NOMO-1 treated with dmso at 0.1 percent for 144 hours (cell line): Measurements from ENCODE around the gene SYMPK.
"Not testable (repeated sequence)": the region's sequence is repeated elsewhere in the genome, so short reads cannot be mapped to it uniquely, and the experiment has no call there.

ENCODE experiments used
- DNase-seq: peaks from one replicate; lab custom pipeline; 2025; ENCODE audit not compliant: unreplicated experiment; lab: John Stamatoyannopoulos, UW

SYMPK gene

GRCh38 chr19:45870798-45871197 lies 7.9 kb upstream of the SYMPK start:
- DNase-seq: no peak

GRCh38 chr19:45867241-45867640 lies 4.3 kb upstream of the SYMPK start:
- not testable (repeated sequence) for DNase-seq

GRCh38 chr19:45866400-45867176 lies 3.6 kb upstream of the SYMPK start:
- DNase-seq: no peak

- DNase-seq: no peak
Measured at GRCh38 chr19:45865269-45865948, 2.5 kb upstream of the SYMPK start.

GRCh38 chr19:45864629-45865082 lies 1.7 kb upstream of the SYMPK start:
- DNase-seq: no peak

- no peak for DNase-seq
Measured at GRCh38 chr19:45863840-45864628, 1.1 kb upstream of the SYMPK start, which contains the start of gene FOXA3. Gene FOXA3, plus strand, starts transcription at chr19:45864326. Its CDS starts 131 bp downstream, at chr19:45864457.

GRCh38 chr19:45863335-45863839 lies 440 bp upstream of the SYMPK start:
- no peak for DNase-seq

DNA sequence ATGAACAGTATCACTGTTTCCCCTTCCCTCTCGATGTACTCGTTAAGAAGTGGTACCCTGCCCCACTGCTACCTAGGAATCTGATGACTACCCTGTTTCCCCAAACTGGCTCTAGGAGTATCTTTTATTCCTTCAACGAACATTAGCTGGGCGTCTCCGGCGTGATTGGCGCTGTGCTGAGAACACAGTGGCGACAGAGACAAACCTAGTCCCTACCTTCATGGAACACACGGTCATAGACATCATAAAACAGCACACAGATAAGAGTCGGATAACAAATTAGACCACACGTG lies 730 bp downstream of the SYMPK start:
- no peak for DNase-seq

GRCh38 chr19:45860359-45861259 lies 2.3 kb downstream of the SYMPK start:
- DNase-seq: no peak

DNA sequence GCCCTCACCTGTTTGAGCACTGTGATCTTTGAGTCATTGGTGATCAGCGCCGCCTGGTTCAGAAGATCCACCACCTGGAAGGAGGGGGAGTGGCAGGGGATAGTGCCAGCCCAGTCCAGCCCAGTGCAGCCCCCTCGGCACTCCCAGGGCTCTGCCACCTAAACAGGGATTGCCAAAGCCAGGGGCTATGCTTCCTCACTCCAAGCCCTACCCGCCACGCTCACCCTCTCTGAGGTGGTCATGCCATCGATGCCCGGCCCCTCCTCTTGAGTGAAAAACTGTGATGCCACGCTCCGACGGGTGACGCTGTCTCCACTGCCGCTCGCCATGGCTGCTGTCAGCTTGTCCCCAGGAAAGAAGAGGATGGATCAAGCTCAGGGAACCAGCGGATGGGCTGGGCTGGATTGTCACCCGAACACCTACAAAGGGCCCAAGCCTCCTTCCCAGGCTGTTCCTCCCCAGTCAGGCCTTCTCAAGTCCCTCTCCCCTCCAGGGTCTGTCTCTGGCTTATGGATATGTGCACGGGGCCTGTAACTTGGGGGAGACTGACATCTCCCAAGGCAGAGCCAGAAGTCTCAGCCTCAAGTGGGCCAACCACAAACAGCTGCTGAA lies 8.7 kb downstream of the SYMPK start:
- no peak for DNase-seq

DNA sequence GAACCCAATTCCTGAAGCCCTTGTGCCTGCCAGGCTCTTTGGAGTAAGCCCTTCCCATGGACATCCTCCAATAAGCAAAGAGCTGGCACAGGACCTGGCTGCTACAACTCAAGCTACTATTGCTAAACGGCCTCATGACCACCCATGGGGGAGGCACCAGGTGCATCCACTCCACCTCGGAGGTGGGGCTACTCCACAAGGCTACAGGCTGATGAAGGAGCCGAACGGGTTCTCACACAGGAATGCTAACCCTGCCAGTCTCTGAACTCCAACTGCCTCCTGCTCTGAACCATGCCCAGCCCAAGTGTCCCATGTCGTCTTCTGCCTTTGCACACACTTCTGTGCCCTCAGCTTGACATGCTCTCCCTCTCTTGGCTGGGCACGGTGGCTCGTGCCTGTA lies 10.0 kb downstream of the SYMPK start:
- DNase-seq: no peak

- DNase-seq: no peak
Measured at GRCh38 chr19:45852145-45852750, 10.7 kb downstream of the SYMPK start.

DNA sequence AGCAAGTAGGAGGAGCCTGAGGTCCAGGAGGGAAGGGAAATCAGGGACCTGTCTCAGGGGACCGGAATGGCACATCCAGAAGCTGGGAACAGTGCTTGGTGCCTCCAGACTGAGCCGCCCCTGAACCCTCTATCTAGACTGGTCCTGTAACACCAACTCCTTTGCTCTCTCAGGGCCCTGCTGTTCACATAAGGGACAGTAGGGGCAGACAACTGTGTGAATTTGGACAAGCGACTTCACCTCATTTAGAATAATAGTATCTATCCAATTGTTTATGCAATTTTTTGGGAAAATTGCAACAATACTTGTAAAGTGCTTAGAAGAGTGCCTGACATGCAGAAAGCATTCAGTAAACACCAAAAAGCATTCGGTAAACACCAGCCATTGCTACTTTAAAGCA lies 14.0 kb downstream of the SYMPK start:
- DNase-seq: no peak

DNA sequence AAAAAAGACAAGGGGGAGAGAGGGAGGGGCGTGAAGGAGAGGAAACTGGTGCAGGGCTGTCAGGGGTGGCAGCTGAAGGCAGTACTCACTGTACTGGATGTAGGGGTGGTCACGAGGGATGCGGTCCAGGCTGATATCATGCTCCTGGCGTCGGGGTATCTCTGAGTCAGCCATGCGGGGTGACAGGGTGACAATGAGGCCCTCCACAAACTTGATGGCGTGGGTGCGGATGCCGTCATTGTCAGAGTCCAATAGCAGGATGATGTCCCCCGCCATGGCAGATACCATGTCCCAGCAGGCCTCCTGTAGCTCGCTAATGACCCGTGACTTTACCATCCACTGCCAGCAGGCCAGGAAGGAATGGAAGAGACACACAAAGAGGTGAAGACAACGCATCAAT lies 15.3 kb downstream of the SYMPK start:
- no peak for DNase-seq

GRCh38 chr19:45842198-45842597 lies 20.7 kb downstream of the SYMPK start:
- no peak for DNase-seq

GRCh38 chr19:45834970-45835369 lies 28.0 kb downstream of the SYMPK start:
- DNase-seq: no peak

DNA sequence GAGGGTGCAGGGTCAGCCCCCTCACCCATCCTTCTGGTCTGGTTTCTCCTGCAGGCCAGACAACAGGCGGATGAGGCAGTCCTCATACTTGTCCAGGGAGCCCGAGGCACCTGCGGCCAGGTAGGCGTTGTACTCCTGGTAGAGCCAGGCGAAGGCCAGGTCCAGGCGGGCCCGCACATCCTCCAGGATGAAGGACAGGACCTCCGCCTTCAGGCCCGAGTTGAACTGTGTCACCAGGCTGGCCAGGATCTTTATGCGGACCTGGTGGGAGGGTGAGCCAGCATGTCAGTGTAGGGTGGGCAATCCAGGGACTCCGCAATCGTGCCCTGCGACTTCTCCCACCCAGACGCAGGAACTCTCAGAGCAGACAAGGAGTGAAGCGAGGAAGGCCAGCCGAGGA lies 34.0 kb downstream of the SYMPK start:
- DNase-seq: no peak

GRCh38 chr19:45828523-45828922 lies 34.4 kb downstream of the SYMPK start:
- no peak for DNase-seq

DNA sequence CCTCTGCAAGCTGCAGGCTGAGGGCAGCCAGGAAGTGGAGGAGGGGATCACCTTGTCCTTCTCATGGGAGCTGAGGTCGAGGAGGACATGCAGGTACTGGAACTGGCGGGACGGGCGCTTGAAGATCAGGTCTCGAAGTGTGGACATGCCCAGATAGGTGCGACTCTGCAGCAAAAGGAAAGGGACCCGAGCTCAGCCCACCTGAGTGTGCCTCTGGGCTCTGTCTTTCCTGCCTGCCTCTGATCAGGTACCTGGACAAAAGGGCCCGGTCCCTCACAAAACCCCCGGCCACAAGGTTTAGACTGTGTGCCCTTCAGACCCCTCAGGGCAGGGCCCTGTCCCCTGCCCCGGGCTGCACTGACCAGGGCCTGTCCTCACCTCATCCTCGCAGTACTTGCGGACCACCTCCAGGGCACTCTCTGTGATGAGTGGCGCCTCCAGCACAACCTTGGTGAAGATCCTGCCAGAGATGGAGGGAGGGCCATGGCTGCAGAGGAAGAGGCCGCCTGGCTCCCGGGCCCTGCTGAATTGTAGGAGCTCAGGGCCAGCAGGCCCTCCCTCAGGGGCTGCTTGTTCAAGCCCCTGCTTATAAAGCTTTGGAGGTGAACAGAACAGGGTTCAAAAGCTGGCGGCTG lies 35.4 kb downstream of the SYMPK start:
- DNase-seq: no peak
